Kidney (tissue), 14 donors: ENCODE measurements around the gene TLR3. TPM values are rescaled to one million over a fixed set of nuclear protein-coding genes. Genes with fewer than 3 reads are reported as not detected.

Experiments used
- DNase-seq, 5 donors: peaks; one replicate each; pipeline ENCODE4 v3.0.0-alpha.2; 2013 to 2020
- FAIRE-seq: peaks from 2 replicates; lab custom pipeline; 2012; peaks lifted over from hg19 to GRCh38; lab: Jason Lieb, UNC
- H3K27ac ChIP-seq, 2 donors: one replicate each; pipeline ENCODE4 v1.7.0; 2013; ENCODE audit warnings: low read depth in 2 of 2, low read length in 2 of 2, inconsistent platforms in 1 of 2
- H3K27me3 ChIP-seq: one replicate; pipeline ENCODE4 v1.7.1; 2013; ENCODE audit warnings: low read length, inconsistent platforms; ENCODE audit not compliant: control insufficient read depth, insufficient read depth
- H3K36me3 ChIP-seq, 3 donors: one replicate each; pipeline versions ENCODE4 v1.7.0 to v1.7.1; 2013; ENCODE audit warnings: low read length in 3 of 3, control low read depth in 1 of 3, inconsistent platforms in 1 of 3; ENCODE audit not compliant: insufficient read depth in 3 of 3, control insufficient read depth in 2 of 3
- H3K4me1 ChIP-seq, 3 donors: one replicate each; pipeline versions ENCODE4 v1.7.0 to v1.7.1; 2013; ENCODE audit warnings: low read length in 3 of 3, inconsistent platforms in 1 of 3, low read depth in 1 of 3; ENCODE audit not compliant: control insufficient read depth in 2 of 3, insufficient read depth in 2 of 3
- H3K4me3 ChIP-seq, 3 donors: one replicate each; pipeline versions ENCODE4 v1.7.0 to v1.8.1; 2013; ENCODE audit warnings: low read length in 3 of 3, control low read depth in 1 of 3, inconsistent platforms in 1 of 3
- H3K9ac ChIP-seq, 3 donors: one replicate each; pipeline versions ENCODE4 v1.7.0 to v1.7.1; 2013; ENCODE audit warnings: low read length in 3 of 3, control low read depth in 1 of 3, inconsistent platforms in 1 of 3
- H3K9me3 ChIP-seq, 3 donors: one replicate each; pipeline versions ENCODE4 v1.7.0 to v1.7.1; 2013; ENCODE audit warnings: low read length in 3 of 3, control low read depth in 1 of 3, inconsistent platforms in 1 of 3; ENCODE audit not compliant: control insufficient read depth in 2 of 3, insufficient read depth in 1 of 3
- intact Hi-C: fragments of 100-400 bp; cut with DNase I; formaldehyde crosslinking; loops from one replicate; pipeline ENCODE4 v1.11.1; 2022
- polyA plus RNA-seq: library from polyadenylated mRNA; stranded (reverse); fragments of 350-450 nt; fragmentation: Illumina TruSeq; extraction: RNeasy Lipid Tissue Mini Kit (QIAGEN cat#74804); gene quantifications from one replicate; pipeline ENCODE4 v1.2.3, GENCODE V29; 2014; ENCODE audit warnings: low read depth, low replicate concordance; ENCODE audit not compliant: insufficient read depth
- total RNA-seq: library from RNA; stranded (reverse); fragmentation: NEBNext Ultra II Directional; extraction: Animal tissue kit (Norgen Biotek cat#: 25700); gene quantifications from one replicate; pipeline ENCODE4 v1.2.1, GENCODE V29; 2021
- TF ChIP-seq, protein P1 (sequence below): IDR thresholded peaks from 3 replicates; pipeline ENCODE4 v1.5.1; 2012; ENCODE audit warnings: mild to moderate bottlenecking, moderate library complexity, borderline replicate concordance; ENCODE audit not compliant: insufficient read depth; ENCODE audit errors: extremely low read depth
- donor health status: control.
- donor health status: control.
- donor health status: control.
- donor health status: control.
- donor health status: control.
- donor health status: DM: yes; HTN: yes; CAD: no.
- donor health status: Normal renal cell carcinoma (clear cell type).

TLR3 gene
- total and polyA plus RNA-seq, 2 donors from 2014 or later: 5.1 to 22.7 TPM

GRCh38 chr4:186072516-186072915 is 3.6 kb downstream of the TLR3 start:
- Histone ChIP-seq H3K9me3 (no peaks in the 10 kb centered on the region), H3K9ac (no peak overlapping the region), H3K36me3 (no peaks in the 10 kb centered on the region), H3K4me1 (peaks cover 0 to 4% (median 0%) of the 10 kb centered on the region in 3 donors), H3K27me3 (no peaks in the 10 kb centered on the region), H3K27ac (no peak overlapping the region), H3K4me3 (no peak overlapping the region)
- TF ChIP-seq, protein P1, sequence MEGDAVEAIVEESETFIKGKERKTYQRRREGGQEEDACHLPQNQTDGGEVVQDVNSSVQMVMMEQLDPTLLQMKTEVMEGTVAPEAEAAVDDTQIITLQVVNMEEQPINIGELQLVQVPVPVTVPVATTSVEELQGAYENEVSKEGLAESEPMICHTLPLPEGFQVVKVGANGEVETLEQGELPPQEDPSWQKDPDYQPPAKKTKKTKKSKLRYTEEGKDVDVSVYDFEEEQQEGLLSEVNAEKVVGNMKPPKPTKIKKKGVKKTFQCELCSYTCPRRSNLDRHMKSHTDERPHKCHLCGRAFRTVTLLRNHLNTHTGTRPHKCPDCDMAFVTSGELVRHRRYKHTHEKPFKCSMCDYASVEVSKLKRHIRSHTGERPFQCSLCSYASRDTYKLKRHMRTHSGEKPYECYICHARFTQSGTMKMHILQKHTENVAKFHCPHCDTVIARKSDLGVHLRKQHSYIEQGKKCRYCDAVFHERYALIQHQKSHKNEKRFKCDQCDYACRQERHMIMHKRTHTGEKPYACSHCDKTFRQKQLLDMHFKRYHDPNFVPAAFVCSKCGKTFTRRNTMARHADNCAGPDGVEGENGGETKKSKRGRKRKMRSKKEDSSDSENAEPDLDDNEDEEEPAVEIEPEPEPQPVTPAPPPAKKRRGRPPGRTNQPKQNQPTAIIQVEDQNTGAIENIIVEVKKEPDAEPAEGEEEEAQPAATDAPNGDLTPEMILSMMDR: no peak
- FAIRE-seq: no peak
- DNase-seq: no peak
- intact Hi-C loops: no loop called here

GRCh38 chr4:186074189-186074588 is 5.2 kb downstream of the TLR3 start:
- TF ChIP-seq, protein P1: no peak
- H3K27me3 ChIP-seq: no peaks in the 10 kb centered on the region
- FAIRE-seq (no peak), DNase-seq (no peak)
- intact Hi-C loops: no loop called here
- H3K27ac ChIP-seq: no peak overlapping the region
- H3K4me3 ChIP-seq: no peak overlapping the region
- no peak overlapping the region for H3K9ac ChIP-seq
- no peaks in the 10 kb centered on the region for H3K9me3 ChIP-seq
- H3K4me1 ChIP-seq: peaks cover 0 to 4% (median 0%) of the 10 kb centered on the region in 3 donors
- no peaks in the 10 kb centered on the region for H3K36me3 ChIP-seq

- no peaks in the 10 kb centered on the region for H3K27me3 ChIP-seq
- intact Hi-C loops: no loop called here
- H3K4me3 ChIP-seq: peak overlapping the region in 2 of 3 donors; percentile 29 to 38
- H3K9ac ChIP-seq: no peak overlapping the region
- FAIRE-seq (no peak), DNase-seq (peak in 2 of 5 donors; percentile 41 to 48)
- no peaks in the 10 kb centered on the region for H3K9me3 ChIP-seq
- no peaks in the 10 kb centered on the region for H3K36me3 ChIP-seq
- peaks cover 0 to 2% (median 0%) of the 10 kb centered on the region in 3 donors for H3K4me1 ChIP-seq
- TF ChIP-seq, protein P1: no peak
- no peak overlapping the region for H3K27ac ChIP-seq
These were observed 10.2 kb downstream of the TLR3 start for GRCh38 chr4:186078981-186079638.
